NCI-H82 treated with DMSO at 0.1 percent for 48 hours (cell line): Measurements from ENCODE around the gene NQO1.

Experiments used
- DNase-seq: peaks from one replicate; lab custom pipeline; 2025; ENCODE audit not compliant: unreplicated experiment; lab: John Stamatoyannopoulos, UW

Gene NQO1

DNA sequence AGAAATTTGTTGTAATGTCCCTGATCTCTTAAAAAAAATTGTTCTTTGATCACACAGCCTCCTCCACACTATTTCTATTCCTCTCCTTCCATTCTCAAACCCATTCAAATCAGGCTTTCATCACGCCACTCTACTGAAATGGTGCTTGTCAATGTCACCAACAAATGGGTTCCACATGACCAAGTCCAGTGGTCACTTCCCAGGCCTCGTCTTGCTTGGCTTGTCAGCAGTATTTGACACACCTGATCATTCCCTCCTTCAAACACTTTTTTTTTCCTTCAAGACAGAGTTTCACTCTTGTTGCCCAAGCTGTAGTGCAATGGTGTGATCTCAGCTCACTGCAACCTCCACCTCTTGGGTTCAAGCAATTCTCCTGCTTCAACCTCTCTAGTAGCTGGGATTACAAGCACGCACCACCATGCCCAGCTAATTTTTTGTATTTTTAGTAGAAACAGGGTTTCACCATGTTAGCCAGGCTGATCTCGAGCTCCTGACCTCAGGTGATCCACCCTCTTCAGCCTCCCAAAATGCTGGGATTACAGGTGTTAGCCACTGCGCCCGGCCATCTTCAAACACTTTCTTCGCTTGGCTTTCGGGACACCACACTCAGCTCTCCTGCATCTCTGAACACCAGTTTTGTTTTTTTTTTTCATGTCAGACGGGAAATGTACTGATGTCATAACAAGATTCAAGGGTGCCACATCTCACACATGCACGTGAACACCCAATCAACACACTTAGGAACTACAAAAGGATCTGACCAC lies 18.3 kb downstream of the NQO1 start:
- no peak for DNase-seq

DNA sequence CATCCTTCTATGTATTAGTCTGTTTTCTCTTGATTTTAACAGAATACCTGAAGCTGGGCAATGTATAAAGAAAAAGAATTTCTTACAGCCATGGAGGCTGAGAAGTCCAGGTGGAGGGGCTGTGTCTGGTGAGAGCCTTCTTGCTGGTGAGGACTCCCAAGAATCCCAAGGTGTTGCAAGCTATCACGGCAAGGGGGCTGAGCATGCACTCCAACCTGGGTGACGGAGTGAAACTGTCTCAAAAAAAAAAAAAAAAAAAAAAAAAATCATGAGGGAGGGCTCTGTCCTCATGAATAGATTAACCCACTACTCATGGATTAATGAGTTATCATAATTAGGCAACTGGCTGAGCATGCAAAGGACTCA lies 19.4 kb downstream of the NQO1 start:
- no peak for DNase-seq

DNA sequence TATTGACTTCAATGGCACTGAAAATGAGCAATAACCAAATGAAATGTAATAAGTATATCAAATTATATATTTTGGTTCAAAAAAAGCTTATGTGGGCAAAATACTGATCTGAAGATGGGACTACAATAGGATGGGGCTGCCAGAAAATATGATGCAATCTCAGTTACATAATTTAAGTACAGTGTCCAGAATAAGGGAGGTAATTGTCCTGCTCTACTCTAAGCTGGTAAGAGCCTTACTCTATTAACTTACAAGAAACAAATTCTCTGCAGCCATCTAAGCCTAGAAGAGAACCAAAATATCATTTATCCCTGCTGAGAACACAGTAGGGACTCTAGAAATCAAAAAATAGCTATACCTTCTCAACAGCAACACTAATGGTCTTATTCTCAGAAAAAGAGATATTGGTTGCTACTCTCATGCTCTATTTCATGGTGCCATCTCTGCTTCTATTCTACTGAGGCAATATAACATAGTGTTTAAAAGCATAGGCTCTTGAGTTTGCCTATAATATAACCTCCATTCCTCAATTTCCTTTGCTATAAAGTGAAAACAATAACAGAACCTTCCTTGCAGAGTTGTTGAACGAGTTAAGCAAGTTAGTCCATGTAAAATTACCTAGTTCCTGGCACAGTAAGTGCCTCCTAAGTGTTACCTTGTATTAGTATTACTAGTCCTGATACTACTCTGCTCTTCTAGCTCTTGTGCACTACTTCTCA lies 19.9 kb downstream of the NQO1 start:
- no peak for DNase-seq

DNA sequence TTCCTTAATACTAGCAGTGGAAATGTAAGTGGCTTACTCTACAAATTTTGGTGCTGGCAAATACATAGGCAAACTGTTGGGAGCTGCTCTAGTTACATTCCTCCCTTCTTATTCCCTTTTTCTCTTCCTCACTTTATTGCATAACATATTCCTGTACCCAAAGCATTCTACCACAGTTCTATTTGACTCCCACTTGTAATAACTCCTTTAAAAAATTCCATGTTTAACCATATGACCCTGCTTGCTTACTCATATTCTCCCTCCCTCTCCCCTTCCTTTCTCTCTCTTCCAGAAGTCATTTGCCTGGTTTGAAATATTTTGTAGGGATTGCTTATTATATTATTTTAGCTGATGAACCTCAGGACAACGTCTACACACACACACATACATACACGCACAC lies 22.7 kb downstream of the NQO1 start:
- no peak for DNase-seq

DNA sequence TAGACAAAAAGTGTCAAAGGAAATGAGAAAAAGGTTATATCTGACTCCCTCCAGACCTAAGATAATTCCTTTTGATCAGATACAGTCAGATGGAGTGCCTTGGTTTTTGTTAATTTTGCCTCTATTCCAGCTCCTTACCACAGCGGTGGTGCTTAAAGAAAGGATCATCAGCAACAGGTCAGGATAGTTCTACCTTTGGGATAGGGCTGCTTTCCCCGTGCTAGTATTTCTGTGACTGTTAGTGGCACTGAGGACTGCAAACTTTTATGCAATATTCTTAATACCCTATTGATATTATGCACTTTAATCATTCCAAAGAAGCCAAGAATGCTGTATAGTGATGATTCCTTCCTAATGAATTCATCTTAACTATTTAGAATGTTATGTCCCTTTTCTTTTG lies 24.5 kb downstream of the NQO1 start:
- DNase-seq: no peak

DNA sequence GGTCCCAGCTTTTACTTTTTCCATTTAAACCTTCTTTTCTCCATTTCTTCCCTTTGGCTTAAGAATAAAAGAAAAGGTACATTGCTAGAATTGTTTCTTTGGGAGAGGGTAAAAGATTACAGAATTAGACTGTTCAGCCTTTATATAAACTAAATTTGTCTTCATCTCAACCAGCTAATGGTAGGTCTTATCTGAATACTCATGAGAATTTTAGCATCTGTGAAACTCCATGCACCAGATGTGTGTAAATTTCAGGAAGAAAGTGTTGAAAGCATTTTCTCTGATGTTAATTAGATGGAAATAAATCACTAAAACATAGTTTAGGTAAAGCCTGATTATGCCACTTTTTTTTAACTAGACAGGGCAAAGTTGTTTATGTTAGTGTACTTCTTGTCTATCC lies 24.9 kb downstream of the NQO1 start:
- DNase-seq: no peak

DNA sequence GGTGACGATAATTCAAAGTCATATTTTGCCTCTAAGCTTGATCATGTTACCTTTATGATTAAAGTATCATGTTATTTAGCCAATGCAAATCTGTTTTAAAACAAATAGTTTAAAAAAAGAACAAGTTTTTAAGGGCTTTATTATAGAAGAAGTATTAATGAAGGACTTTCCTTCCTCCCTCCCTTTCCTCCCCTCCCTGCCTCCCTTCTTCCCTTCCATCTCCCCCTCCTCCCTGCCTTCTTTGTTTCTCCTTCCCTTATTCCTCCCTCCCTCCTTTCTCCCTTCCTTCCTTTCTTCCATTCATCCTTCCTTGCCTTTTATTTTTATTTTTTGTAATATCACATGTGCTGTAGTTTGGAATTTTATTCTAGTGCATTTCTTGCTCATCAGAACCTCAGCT lies 26.4 kb downstream of the NQO1 start:
- no peak for DNase-seq

DNA sequence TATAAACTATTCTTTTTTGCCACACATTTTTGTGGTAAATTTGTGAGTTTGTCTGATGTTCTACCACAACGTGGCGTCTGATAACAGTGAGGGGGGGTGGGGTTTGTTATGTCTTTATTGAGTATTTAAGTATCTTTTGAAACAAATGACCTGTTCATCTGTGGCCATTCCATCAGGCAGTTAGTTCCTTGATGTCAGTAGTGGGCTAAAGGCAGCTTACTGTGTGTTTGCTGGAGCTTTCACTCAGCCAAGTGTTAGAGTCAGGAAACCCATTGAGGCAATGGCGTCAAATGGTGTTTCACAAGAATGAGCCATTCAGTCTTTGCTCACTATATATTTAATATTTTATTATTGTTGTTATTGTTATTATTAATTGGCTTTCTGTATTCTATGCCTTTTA lies 28.0 kb downstream of the NQO1 start:
- DNase-seq: no peak

DNA sequence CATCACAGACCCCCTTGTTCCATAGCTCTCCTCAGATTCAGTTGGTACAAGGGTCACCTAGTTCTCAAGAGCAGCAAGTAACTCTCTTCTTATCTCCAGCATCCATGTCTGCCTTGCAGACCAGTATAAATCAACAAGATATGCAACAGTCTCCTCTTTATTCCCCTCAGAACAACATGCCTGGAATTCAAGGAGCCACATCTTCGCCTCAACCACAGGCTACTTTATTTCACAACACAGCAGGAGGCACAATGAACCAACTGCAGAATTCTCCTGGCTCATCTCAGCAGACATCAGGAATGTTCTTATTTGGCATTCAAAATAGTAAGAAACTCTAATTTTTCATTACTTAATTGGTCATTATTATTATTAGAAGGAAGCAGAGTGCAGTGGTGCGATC lies 32.4 kb downstream of the NQO1 start:
- no peak for DNase-seq

DNA sequence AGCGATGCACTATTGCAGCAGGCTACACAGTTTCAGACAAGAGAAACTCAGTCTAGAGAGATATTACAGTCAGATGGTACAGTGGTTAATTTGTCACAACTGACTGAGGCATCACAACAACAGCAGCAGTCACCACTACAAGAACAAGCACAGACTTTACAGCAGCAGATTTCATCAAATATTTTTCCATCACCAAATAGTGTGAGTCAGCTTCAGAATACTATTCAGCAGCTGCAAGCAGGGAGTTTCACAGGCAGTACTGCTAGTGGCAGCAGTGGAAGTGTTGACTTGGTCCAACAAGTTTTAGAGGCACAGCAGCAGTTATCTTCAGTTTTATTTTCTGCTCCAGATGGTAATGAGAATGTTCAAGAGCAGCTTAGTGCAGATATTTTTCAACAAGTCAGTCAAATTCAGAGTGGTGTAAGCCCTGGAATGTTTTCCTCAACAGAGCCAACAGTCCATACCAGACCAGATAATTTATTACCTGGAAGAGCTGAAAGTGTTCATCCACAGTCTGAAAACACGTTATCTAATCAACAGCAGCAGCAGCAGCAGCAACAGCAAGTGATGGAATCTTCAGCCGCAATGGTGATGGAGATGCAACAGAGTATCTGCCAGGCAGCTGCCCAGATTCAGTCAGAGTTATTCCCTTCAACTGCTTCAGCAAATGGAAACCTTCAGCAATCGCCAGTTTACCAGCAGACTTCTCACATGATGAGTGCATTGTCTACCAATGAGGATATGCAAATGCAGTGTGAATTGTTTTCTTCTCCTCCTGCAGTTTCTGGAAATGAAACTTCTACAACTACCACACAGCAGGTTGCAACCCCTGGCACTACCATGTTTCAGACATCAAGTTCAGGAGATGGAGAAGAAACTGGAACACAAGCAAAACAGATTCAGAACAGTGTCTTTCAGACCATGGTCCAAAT lies 34.1 kb downstream of the NQO1 start:
- DNase-seq: no peak

DNA sequence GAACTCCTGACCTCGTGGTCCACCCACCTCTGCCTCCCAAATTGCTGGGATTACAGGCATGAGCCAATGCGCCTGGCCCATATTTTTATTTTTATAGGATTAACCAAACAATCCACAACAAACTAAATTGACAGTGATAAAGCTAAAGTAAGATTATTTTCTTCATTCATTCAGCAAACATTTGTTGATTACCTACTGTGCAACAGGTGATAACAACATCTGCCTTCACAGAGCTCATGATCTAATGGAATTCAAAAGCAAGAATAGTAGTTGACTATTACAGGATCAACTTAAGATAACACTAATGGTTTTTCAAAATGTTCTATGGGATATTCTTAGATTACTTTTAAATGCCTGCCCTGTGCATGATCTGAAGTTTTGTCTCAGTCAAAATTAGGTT lies 37.8 kb downstream of the NQO1 start:
- no peak for DNase-seq

DNA sequence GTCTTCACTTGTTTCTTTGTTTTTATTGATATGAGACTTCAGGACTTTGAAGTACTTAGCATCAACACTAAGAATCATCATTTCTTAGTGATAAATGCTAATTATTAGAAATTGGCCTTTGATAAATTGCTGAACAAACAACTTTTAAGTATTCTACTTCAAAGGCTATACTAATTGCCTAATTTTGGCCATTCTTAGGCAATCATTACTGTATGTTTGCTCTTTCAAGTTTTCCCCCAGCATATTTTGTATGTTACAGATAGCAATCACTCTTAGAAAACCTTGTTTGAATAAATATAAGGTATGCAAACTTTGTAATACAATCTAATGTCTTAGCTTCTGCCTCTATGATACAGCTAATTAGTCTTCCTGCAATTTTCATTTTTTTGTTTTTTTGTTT lies 46.0 kb downstream of the NQO1 start:
- no peak for DNase-seq

DNA sequence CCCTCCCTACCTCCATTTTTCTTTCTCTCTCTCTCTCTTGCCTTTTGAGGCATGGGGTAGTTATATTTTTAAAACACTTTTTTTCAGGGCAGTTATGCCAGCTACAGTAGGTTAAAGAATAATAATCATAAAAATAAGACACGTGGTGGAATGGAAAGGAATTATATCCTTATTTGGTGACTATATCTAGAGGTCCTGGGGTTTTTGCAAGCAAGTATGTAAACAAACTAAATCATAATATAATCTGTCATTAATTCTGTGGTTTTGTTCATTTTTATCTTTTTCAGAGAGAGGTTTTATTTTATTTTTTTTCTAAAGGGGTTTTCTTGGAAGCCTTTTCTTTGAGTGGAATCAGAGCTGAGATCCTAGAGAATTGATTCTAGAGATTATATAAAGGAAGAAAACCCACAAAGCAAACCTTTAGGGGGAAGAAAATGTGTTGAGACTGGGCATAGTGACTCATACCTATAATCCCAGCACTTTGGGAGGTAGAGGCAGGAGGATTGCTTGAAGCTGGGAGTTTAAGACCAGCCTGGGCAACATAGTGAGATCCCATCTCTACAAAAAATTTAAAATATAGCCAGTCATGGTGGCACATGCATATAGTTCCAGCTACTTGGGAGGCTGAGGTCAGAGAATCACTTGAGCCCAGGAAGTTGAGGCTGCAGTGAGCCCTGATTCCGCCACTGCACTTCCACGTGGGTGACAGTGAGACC lies 53.2 kb downstream of the NQO1 start:
- DNase-seq: no peak

DNA sequence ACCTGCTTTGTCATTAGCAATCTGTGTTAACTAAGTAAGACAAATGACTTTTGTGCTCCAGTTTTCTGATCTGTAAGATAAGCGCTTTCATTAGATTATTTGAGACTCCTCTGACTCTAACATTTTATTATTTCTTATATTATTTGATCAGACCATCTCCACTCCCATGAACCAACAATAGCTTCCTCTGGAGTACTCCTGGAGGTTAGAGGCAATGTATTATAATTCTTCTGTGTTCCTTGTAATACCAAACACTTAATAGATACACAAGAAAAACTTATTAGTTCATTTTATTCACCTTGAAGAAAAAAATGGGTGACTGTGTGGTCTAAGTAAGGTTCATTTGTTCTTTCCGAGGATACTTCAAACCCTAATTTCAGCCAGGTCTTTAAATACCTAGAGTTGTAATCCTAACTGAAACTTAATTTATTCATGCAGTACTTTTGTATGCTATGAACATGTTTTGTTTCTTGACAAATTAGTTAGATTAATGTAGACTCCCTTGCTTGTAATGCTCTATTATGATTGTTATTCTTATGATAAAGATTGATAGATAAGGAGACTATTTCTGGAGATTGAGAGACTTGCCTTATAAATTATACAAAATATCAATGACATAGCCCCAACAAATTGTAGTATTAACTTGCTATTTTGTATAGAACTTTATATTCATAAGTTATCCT lies 53.9 kb downstream of the NQO1 start:
- DNase-seq: no peak

DNA sequence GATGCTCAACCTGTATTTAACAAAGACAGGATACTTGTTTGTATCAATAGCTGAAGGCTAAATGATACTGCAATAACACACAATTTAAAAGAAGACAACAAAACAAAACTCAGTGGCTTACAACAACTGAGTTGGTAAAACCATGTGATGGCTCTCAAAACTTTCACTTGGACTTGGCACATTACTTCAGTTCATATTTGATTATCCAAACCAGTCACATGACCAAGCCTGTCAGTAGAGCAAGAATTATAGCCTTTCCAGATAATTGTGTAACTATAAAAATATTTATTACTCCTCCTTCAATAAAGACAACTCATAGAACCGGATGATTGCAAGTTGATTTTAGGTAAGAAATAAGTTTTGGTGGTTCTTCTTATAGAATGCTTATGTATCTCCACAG lies 56.8 kb downstream of the NQO1 start:
- no peak for DNase-seq

DNA sequence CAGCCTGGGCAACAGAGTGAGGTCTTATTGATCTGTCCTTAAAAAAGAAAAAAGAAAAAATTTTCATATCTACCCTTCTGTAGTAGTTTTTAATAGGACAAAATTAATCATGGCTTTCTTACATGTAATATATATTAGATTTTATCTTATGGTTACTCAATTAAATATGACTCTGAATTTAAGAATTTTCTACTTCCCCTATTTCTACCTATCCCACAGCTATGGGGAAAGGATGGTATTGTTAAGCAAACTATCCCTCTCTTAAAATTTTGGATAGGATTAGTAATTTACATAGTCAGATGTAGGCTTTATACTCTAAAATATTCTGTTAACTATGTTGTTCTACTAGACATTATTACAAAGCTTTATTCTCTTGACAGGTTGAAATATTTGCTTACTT lies 62.5 kb downstream of the NQO1 start:
- DNase-seq: no peak

DNA sequence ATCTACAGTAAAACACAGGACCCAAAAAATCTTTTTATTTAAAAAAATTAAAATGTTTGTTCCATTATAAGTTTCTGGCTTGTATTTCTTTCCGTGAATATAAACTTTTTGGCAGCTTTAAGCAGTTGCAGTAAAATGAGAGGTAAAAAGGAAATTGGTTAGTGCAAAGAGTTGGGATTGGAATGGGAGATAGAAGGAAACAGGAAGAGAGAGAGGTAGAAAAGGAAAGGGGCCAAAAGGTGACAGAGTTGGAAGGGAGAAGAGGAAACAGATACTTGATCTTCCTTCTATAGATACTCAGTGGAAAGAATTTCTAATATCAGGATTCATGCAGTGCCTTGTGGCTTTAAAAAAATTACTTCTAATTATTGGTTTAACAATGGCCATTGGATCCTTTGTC lies 63.5 kb downstream of the NQO1 start:
- DNase-seq: no peak

DNA sequence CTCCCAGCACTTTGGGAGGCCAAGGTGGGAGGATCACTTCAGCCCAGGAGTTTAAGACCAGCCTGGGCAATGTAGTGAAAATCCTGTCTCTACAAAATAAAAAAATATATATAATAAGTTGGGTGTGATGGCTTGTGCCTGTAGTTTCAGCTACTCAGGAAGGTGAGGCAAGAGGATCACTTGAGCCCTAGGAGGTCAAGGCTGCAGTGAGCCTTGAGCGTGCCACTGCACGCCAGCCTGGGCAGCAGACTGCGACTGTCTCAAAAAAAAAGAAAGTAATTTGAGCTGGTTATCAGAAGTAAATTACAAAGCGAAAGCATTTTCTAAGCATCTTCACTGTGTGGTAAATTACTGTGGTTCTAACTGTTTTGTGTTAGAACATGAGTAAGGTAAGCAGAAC lies 66.2 kb downstream of the NQO1 start:
- no peak for DNase-seq
